PC-9 (cell line): Measurements from ENCODE around the gene FEM1C.

Experiments used
- EZH2 ChIP-seq: fragments of 200-600 bp; sonication (generic); IDR thresholded peaks from 2 replicates; pipeline ENCODE4 v1.8.0; 2017; ENCODE audit warnings: antibody characterized with exemption, low read depth
- TF ChIP-seq, protein P1 (sequence below): fragments of 200-600 bp; sonication (generic); conservative IDR thresholded peaks from 2 replicates; pipeline ENCODE4 v1.6.1; 2017; ENCODE audit warnings: mixed run types, antibody characterized with exemption, mild to moderate bottlenecking, moderate library complexity

DNA sequence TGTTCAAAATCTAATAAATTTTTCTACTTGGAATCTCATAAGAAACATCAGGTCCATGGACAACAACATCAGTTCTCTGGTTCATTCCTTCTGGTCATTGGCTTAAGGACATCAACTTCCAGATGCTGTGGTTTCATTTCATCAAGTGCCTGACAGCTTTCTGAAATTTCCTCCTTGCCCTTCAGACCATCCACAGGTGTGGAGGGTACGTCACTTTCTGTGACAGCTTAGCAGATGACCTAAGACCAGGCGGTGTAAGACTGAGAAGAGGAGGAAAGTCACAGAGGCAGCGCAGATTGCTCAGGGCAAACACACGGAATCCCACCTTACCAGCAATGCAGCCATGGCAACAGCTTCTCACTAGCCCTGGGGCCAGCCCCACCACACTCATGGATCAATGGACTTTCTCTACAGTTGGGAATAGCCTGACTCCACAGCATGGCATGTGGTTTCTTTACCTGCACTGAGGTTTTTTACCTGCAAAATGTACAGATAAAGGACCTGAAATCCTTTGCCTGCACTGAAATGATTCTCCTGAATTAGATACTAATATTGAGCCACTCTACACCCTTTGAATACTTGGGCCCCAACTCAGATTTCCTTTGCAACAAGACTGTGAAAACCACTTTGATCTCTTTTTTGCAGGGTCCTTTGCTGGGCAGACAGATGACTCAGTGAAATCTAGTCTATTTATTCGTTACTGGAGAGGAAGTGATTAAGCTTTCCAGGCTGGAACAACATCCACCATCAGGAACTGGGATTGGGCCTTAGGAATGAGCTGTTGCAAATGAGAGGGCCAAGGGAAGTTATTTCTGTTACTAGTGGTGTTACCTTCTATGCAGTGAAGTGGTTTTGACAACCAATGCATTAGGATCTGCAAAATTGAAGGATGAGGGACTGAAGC lies 30.8 kb upstream of the FEM1C start:
- TF ChIP-seq EZH2, result no peak
- TF ChIP-seq, protein P1, sequence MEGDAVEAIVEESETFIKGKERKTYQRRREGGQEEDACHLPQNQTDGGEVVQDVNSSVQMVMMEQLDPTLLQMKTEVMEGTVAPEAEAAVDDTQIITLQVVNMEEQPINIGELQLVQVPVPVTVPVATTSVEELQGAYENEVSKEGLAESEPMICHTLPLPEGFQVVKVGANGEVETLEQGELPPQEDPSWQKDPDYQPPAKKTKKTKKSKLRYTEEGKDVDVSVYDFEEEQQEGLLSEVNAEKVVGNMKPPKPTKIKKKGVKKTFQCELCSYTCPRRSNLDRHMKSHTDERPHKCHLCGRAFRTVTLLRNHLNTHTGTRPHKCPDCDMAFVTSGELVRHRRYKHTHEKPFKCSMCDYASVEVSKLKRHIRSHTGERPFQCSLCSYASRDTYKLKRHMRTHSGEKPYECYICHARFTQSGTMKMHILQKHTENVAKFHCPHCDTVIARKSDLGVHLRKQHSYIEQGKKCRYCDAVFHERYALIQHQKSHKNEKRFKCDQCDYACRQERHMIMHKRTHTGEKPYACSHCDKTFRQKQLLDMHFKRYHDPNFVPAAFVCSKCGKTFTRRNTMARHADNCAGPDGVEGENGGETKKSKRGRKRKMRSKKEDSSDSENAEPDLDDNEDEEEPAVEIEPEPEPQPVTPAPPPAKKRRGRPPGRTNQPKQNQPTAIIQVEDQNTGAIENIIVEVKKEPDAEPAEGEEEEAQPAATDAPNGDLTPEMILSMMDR, result no peak
